IMR-90 (cell line): Measurements from ENCODE around the gene MICU1. TPM values are rescaled to one million over a fixed set of nuclear protein-coding genes. Genes with fewer than 3 reads are reported as not detected.

ENCODE experiments used
- ATAC-seq: fragments of 200-7000 bp; cut with Tn5 transposase; 2 replicates; pipeline ENCODE4 v1.9.1; 2020; ENCODE audit warnings: low read depth, mild to moderate bottlenecking, moderate library complexity
- BruUV-seq: library from RNA; stranded (reverse); fragments of 400-500 nt; replicated peaks from 2 replicates; lab custom pipeline; 2021; lab: Mats Ljungman, UMichigan
- CTCF ChIA-PET: fragments of 300-600 bp; formaldehyde crosslinking; extraction: SDS; loops from one replicate; lab custom pipeline; 2021; ENCODE audit warnings: antibody characterized with exemption; lab: Yijun Ruan, JAX
- POLR2A ChIA-PET: fragments of 300-600 bp; sonication (Branson Sonifier 250); formaldehyde crosslinking; loops from one replicate; lab custom pipeline; 2022; ENCODE audit warnings: antibody characterized with exemption; ENCODE audit not compliant: unreplicated experiment; lab: Charles Lee
- DNase-seq: peaks from one replicate; pipeline ENCODE4 v3.0.0; 2013
- H2AFZ ChIP-seq: replicated peaks from 2 replicates; pipeline ENCODE3; 2013; ENCODE audit warnings: low read length, mild to moderate bottlenecking; ENCODE audit not compliant: poor library complexity
- H2AK5ac ChIP-seq: 2 replicates; pipeline ENCODE4 v1.6.1; 2013; ENCODE audit warnings: low read depth, low read length, inconsistent platforms
- H2AK9ac ChIP-seq: replicated peaks from 2 replicates; pipeline ENCODE3; 2013; ENCODE audit warnings: mild to moderate bottlenecking, low read depth, low read length, moderate library complexity; ENCODE audit not compliant: poor library complexity
- H2BK120ac ChIP-seq: 2 replicates; pipeline ENCODE4 v1.6.1; 2013; ENCODE audit warnings: low read depth, low read length, inconsistent platforms
- H2BK15ac ChIP-seq: 3 replicates; pipeline ENCODE4 v1.6.1; 2013; ENCODE audit warnings: low read depth, low read length, inconsistent platforms
- H2BK20ac ChIP-seq: 2 replicates; pipeline ENCODE4 v1.6.1; 2013; ENCODE audit warnings: low read depth, mild to moderate bottlenecking, inconsistent platforms, low read length, moderate library complexity
- H2BK5ac ChIP-seq: 2 replicates; pipeline ENCODE4 v1.6.1; 2013; ENCODE audit warnings: mild to moderate bottlenecking, low read depth, low read length, inconsistent platforms; ENCODE audit not compliant: poor library complexity, severe bottlenecking
- H3K14ac ChIP-seq: replicated peaks from 2 replicates; pipeline ENCODE4 v1.6.1; 2013; ENCODE audit warnings: low read depth, low read length, inconsistent platforms
- H3K18ac ChIP-seq: 2 replicates; pipeline ENCODE4 v1.6.1; 2013; ENCODE audit warnings: low read depth, low read length, control low read depth
- H3K23ac ChIP-seq: 2 replicates; pipeline ENCODE4 v1.6.1; 2013; ENCODE audit warnings: low read depth, low read length, inconsistent platforms
- H3K27ac ChIP-seq: 2 replicates; pipeline ENCODE4 v1.5.1; 2013; ENCODE audit warnings: mild to moderate bottlenecking, control low read depth, low read length; ENCODE audit not compliant: insufficient read depth
- H3K27me3 ChIP-seq: 2 replicates; pipeline ENCODE4 v1.6.1; 2013; ENCODE audit warnings: low read length; ENCODE audit not compliant: control insufficient read depth, insufficient read depth
- H3K36me3 ChIP-seq: 2 replicates; pipeline ENCODE4 v1.6.1; 2013; ENCODE audit warnings: low read length, mixed read lengths; ENCODE audit not compliant: control insufficient read depth, insufficient read depth
- H3K4ac ChIP-seq: 2 replicates; pipeline ENCODE4 v1.6.1; 2013; ENCODE audit warnings: low read depth, low read length, inconsistent platforms
- H3K4me1 ChIP-seq: 2 replicates; pipeline ENCODE4 v1.6.1; 2013; ENCODE audit warnings: low read length, mixed read lengths; ENCODE audit not compliant: control insufficient read depth, insufficient read depth
- H3K4me2 ChIP-seq: 2 replicates; pipeline ENCODE4 v1.6.1; 2013; ENCODE audit warnings: low read depth, mild to moderate bottlenecking, control low read depth, low read length, moderate library complexity
- H3K4me3 ChIP-seq: 2 replicates; pipeline ENCODE4 v1.5.1; 2013; ENCODE audit warnings: low read depth, mild to moderate bottlenecking, control low read depth, low read length, moderate library complexity; ENCODE audit not compliant: insufficient read depth
- H3K56ac ChIP-seq: 2 replicates; pipeline ENCODE4 v1.6.1; 2013; ENCODE audit warnings: low read length, inconsistent platforms; ENCODE audit not compliant: insufficient read depth; ENCODE audit errors: extremely low read depth
- H3K79me1 ChIP-seq, 2 experiments: 2 replicates each; pipeline ENCODE4 v1.6.1; 2013; ENCODE audit warnings: low read length in 2 of 2, inconsistent platforms in 1 of 2, low read depth in 1 of 2
- H3K9ac ChIP-seq: 2 replicates; pipeline ENCODE4 v1.6.1; 2013; ENCODE audit warnings: low read depth, low read length, control low read depth
- H3K9me1 ChIP-seq: 2 replicates; pipeline ENCODE4 v1.6.1; 2013; ENCODE audit warnings: low read length, inconsistent platforms; ENCODE audit not compliant: insufficient read depth
- H3K9me3 ChIP-seq: 2 replicates; pipeline ENCODE4 v1.6.1; 2013; ENCODE audit warnings: low read length; ENCODE audit not compliant: control insufficient read depth, insufficient read depth
- H4K20me1 ChIP-seq: 2 replicates; pipeline ENCODE4 v1.6.1; 2013; ENCODE audit warnings: low read length, inconsistent platforms; ENCODE audit not compliant: insufficient read depth
- H4K5ac ChIP-seq: 2 replicates; pipeline ENCODE4 v1.6.1; 2013; ENCODE audit warnings: mild to moderate bottlenecking, low read depth, low read length, control low read depth
- H4K8ac ChIP-seq, 2 experiments: 2 replicates each; pipeline ENCODE4 v1.6.1; 2013; ENCODE audit warnings: low read depth in 2 of 2, low read length in 2 of 2, control low read depth in 1 of 2, inconsistent platforms in 1 of 2
- H4K91ac ChIP-seq: 2 replicates; pipeline ENCODE4 v1.6.1; 2013; ENCODE audit warnings: low read depth, low read length, inconsistent platforms; ENCODE audit not compliant: insufficient read depth
- BHLHE40 ChIP-seq: fragments of 150-350 bp; IDR thresholded peaks from 2 replicates; pipeline ENCODE4 v1.6.1; 2016; ENCODE audit warnings: mild to moderate bottlenecking, low read depth, low read length
- CEBPB ChIP-seq: IDR thresholded peaks from 2 replicates; pipeline ENCODE4 v1.6.1; 2012; ENCODE audit warnings: low read depth, low read length, improper control_type of control experiment
- CHD1 ChIP-seq: IDR thresholded peaks from 2 replicates; pipeline ENCODE4 v1.6.1; 2012; ENCODE audit warnings: low read depth, low read length, improper control_type of control experiment
- CTCF ChIP-seq: conservative IDR thresholded peaks from 2 replicates; pipeline ENCODE4 v1.5.1; 2012; ENCODE audit warnings: mild to moderate bottlenecking, low read depth, low read length, improper control_type of control experiment
- FOS ChIP-seq: fragments of 150-350 bp; IDR thresholded peaks from 2 replicates; pipeline ENCODE4 v1.6.1; 2016; ENCODE audit warnings: low read depth, low read length
- MAFK ChIP-seq: IDR thresholded peaks from 2 replicates; pipeline ENCODE4 v1.6.1; 2012; ENCODE audit warnings: low read depth, low read length, improper control_type of control experiment
- MAZ ChIP-seq: IDR thresholded peaks from 2 replicates; pipeline ENCODE4 v1.6.1; 2012; ENCODE audit warnings: low read depth, mild to moderate bottlenecking, low read length, improper control_type of control experiment, moderate library complexity, borderline replicate concordance
- MXI1 ChIP-seq: IDR thresholded peaks from 2 replicates; pipeline ENCODE4 v1.6.1; 2012; ENCODE audit warnings: low read depth, mild to moderate bottlenecking, low read length, moderate library complexity, borderline replicate concordance
- NFE2L2 ChIP-seq: fragments of 150-350 bp; IDR thresholded peaks from 2 replicates; pipeline ENCODE4 v1.6.1; 2016; ENCODE audit warnings: low read depth, mild to moderate bottlenecking, low read length
- POLR2A ChIP-seq: IDR thresholded peaks from 2 replicates; pipeline ENCODE4 v1.6.1; 2012; ENCODE audit warnings: mild to moderate bottlenecking, low read depth, low read length
- RAD21 ChIP-seq: IDR thresholded peaks from 2 replicates; pipeline ENCODE4 v1.6.1; 2012; ENCODE audit warnings: low read length, improper control_type of control experiment
- RCOR1 ChIP-seq: IDR thresholded peaks from 2 replicates; pipeline ENCODE4 v1.6.1; 2012; ENCODE audit warnings: mild to moderate bottlenecking, low read length, improper control_type of control experiment; ENCODE audit not compliant: insufficient replicate concordance
- RFX5 ChIP-seq: IDR thresholded peaks from 2 replicates; pipeline ENCODE4 v1.8.0; 2012; ENCODE audit warnings: low read depth, mild to moderate bottlenecking, low read length, moderate library complexity
- SMC3 ChIP-seq: fragments of 150-350 bp; IDR thresholded peaks from 2 replicates; pipeline ENCODE4 v1.6.1; 2016; ENCODE audit warnings: low read depth, mild to moderate bottlenecking, antibody characterized with exemption, low read length, moderate library complexity
- WGBS, 2 experiments: methylation state at CpG; one replicate each; pipeline versions ENCODE4 v1.1.5 to v1.1.7; 2013; ENCODE audit warnings: missing lambda C conversion rate in 2 of 2; ENCODE audit not compliant: insufficient read length in 1 of 2; ENCODE audit errors: extremely low coverage in 2 of 2; 5-methylcytosine and 5-hydroxymethylcytosine counted together
- dilution Hi-C: fragments of 300-500 bp; cut with HindIII; formaldehyde crosslinking; loops from one replicate; pipeline ENCODE4 v1.14.3; 2018; ENCODE audit warnings: low sequenced_read_pairs; ENCODE audit not compliant: unreplicated experiment
- in situ Hi-C: fragments of 300-500 bp; cut with MboI; formaldehyde crosslinking; loops from 3 replicates; pipeline ENCODE4 v1.14.3; 2019; ENCODE audit warnings: low sequenced_read_pairs, inconsistent platforms, mixed read lengths
- intact Hi-C: fragments of 100-400 bp; cut with micrococcal nuclease; formaldehyde crosslinking; loops from 2 replicates; pipeline ENCODE4 v1.10.0; 2022
- polyA plus RNA-seq, 3 experiments: library from polyadenylated mRNA; depleted of rRNA; stranded (reverse); fragments of >200 nt; gene quantifications; 2 replicates each; pipeline ENCODE4 v1.2.3, GENCODE V29; 2012; ENCODE audit warnings: low replicate concordance in 1 of 3
- total RNA-seq: library from RNA; depleted of rRNA; stranded (reverse); fragments of >200 nt; gene quantifications from 2 replicates; pipeline ENCODE4 v1.2.3, GENCODE V29; 2012
- TF ChIP-seq, protein P1 (sequence below): fragments of 150-350 bp; IDR thresholded peaks from 2 replicates; pipeline ENCODE4 v1.6.1; 2017; ENCODE audit warnings: mild to moderate bottlenecking, antibody characterized with exemption, low read length, low read depth
- TF ChIP-seq, protein P2 (sequence below): fragments of 150-350 bp; IDR thresholded peaks from 2 replicates; pipeline ENCODE4 v1.6.1; 2016; ENCODE audit warnings: low read depth, mild to moderate bottlenecking, low read length, moderate library complexity, borderline replicate concordance

Gene MICU1
- total and polyA plus RNA-seq, 2 of the 4 experiments (the other 2 are of a cell fraction) = 43.6 to 44.7 TPM

DNA sequence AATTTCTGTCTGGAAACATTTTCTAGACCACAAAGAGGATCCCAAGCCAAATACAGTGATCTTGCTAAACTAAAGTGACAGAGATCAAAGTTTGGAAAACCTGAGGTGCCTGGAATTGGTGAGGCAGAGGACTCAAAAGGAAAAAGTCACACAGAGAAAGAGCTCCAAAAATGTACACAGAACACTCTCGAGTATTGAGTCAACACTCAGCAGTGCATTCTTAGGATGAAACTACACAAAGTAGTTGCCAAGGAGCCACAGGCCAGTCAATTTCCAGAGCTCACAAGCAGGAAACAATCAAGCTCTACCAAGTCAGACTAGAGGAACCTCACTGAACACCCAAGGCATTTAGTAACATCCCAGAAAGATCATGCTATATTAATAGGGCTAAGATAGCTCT is 61.3 kb downstream of the MICU1 start:
- no peak overlapping the region for H2AFZ ChIP-seq
- no peak overlapping the region for H2BK15ac ChIP-seq
- H3K4me2 ChIP-seq = no peak overlapping the region
- in situ Hi-C loops = no loop called here
- H3K27me3 ChIP-seq = no peaks in the 10 kb centered on the region
- H3K56ac ChIP-seq = no peak overlapping the region
- no peaks in the 10 kb centered on the region for H3K9me3 ChIP-seq
- no peak overlapping the region for H2BK120ac ChIP-seq
- peaks cover 6% of the 10 kb centered on the region; the same call in 1 of the 2 replicates for H3K4me1 ChIP-seq
- no peak overlapping the region for H4K8ac ChIP-seq
- H3K9me1 ChIP-seq = peaks cover 8% of the 10 kb centered on the region
- H2BK5ac ChIP-seq = peak overlapping the region; percentile 87
- H2AK9ac ChIP-seq = no peak overlapping the region
- H3K36me3 ChIP-seq = peaks cover 9% of the 10 kb centered on the region
- ChIA-PET POLR2A (interaction anchor here (0.6 kb wide), 1 partner anchor 174 kb away, joined by 4 read pairs; no protein-coding TSS in a partner anchor), CTCF (no interaction called here)
- TF ChIP-seq CEBPB (no peak), POLR2A (no peak), RCOR1 (no peak), FOS (no peak), BHLHE40 (no peak), NFE2L2 (no peak), RFX5 (no peak), CHD1 (no peak), RAD21 (no peak), MAFK (no peak), MAZ (no peak), MXI1 (no peak), SMC3 (no peak), CTCF (no peak)
- TF ChIP-seq, protein P1, sequence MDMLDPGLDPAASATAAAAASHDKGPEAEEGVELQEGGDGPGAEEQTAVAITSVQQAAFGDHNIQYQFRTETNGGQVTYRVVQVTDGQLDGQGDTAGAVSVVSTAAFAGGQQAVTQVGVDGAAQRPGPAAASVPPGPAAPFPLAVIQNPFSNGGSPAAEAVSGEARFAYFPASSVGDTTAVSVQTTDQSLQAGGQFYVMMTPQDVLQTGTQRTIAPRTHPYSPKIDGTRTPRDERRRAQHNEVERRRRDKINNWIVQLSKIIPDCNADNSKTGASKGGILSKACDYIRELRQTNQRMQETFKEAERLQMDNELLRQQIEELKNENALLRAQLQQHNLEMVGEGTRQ = no peak
- TF ChIP-seq, protein P2, sequence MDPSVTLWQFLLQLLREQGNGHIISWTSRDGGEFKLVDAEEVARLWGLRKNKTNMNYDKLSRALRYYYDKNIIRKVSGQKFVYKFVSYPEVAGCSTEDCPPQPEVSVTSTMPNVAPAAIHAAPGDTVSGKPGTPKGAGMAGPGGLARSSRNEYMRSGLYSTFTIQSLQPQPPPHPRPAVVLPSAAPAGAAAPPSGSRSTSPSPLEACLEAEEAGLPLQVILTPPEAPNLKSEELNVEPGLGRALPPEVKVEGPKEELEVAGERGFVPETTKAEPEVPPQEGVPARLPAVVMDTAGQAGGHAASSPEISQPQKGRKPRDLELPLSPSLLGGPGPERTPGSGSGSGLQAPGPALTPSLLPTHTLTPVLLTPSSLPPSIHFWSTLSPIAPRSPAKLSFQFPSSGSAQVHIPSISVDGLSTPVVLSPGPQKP = no peak
- H3K23ac ChIP-seq = no peak overlapping the region
- dilution Hi-C loops = no loop called here
- H4K91ac ChIP-seq = no peak overlapping the region
- WGBS, 2 experiments = no CpG with 5 or more reads among the region's 1 CpG
- no peak overlapping the region for H2BK20ac ChIP-seq
- BruUV-seq = no TSS peak
- H3K4ac ChIP-seq = no peak overlapping the region
- no peak overlapping the region for H2AK5ac ChIP-seq
- H3K4me3 ChIP-seq = no peak overlapping the region
- DNase-seq (peak; percentile 82), ATAC-seq (peak; percentile 96)
- H3K27ac ChIP-seq = peak overlapping the region; percentile 41; the same call in 1 of the 2 replicates
- H4K20me1 ChIP-seq = no peaks in the 10 kb centered on the region; the same call in 1 of the 2 replicates
- no peak overlapping the region for H3K18ac ChIP-seq
- intact Hi-C loops = no loop called here
- H3K9ac ChIP-seq = no peak overlapping the region
- H3K14ac ChIP-seq = no peak overlapping the region
- H4K5ac ChIP-seq = no peak overlapping the region
- H3K79me1 ChIP-seq = peaks cover 10 to 29% of the 10 kb centered on the region in 2 experiments
